K562 (cell line): ENCODE data around the gene POMGNT1. TPM values are rescaled to one million over a fixed set of nuclear protein-coding genes. Genes with fewer than 3 reads are reported as not detected.

ENCODE experiments used
- ARID2 ChIP-seq: fragments of 450-650 bp; IDR thresholded peaks from 2 replicates; pipeline ENCODE4 v1.6.1; 2017; ENCODE audit warnings: antibody characterized with exemption, mild to moderate bottlenecking
- ELF1 ChIP-seq: fragments of 200-800 bp; sonication (Bioruptor generic); IDR thresholded peaks from 2 replicates; pipeline ENCODE4 v1.6.1; 2016; ENCODE audit warnings: missing genetic modification characterization, missing compliant biosample characterization
- GABPB1 ChIP-seq: sonication (generic); formaldehyde crosslinking; IDR thresholded peaks from 2 replicates; pipeline ENCODE4 v1.8.0; 2022; ENCODE audit warnings: mild to moderate bottlenecking, missing genetic modification reagents
- HLTF ChIP-seq: fragments of 450-650 bp; IDR thresholded peaks from 2 replicates; pipeline ENCODE4 v1.6.1; 2016
- JUN ChIP-seq, 2 experiments: sonication (generic) in 1 of 2; formaldehyde crosslinking in 1 of 2; IDR thresholded peaks; 2 replicates each; pipeline versions ENCODE4 v1.6.1 to v1.8.0; 2012 to 2022; ENCODE audit warnings: borderline replicate concordance in 2 of 2, mild to moderate bottlenecking in 2 of 2, improper control_type of control experiment in 1 of 2, low read depth in 1 of 2, low read length in 1 of 2, missing genetic modification reagents in 1 of 2
- KAT7 ChIP-seq: sonication (generic); formaldehyde crosslinking; IDR thresholded peaks from 2 replicates; pipeline ENCODE4 v1.8.0; 2022; ENCODE audit warnings: missing genetic modification reagents, mild to moderate bottlenecking, borderline replicate concordance
- MYBL2 ChIP-seq, 2 experiments: fragments of 450-650 bp in 1 of 2; sonication (generic) in 1 of 2; formaldehyde crosslinking in 1 of 2; IDR thresholded peaks; 2 replicates each; pipeline versions ENCODE4 v1.6.1 to v1.8.1; 2017 to 2022; ENCODE audit warnings: borderline replicate concordance in 1 of 2, inconsistent platforms in 1 of 2, low read depth in 1 of 2, mild to moderate bottlenecking in 1 of 2, missing genetic modification reagents in 1 of 2, moderate library complexity in 1 of 2
- PRMT5 ChIP-seq: sonication (generic); formaldehyde crosslinking; IDR thresholded peaks from 2 replicates; pipeline ENCODE4 v1.5.0; 2020; ENCODE audit warnings: missing genetic modification reagents
- RBM22 ChIP-seq: fragments of 200-400 bp; formaldehyde crosslinking; IDR thresholded peaks from 2 replicates; pipeline ENCODE4 v1.6.1; 2018; ENCODE audit warnings: low read length, low read depth; ENCODE audit not compliant: poor library complexity, severe bottlenecking
- SMARCC2 ChIP-seq: fragments of 450-650 bp; IDR thresholded peaks from 2 replicates; pipeline ENCODE4 v1.6.1; 2017; ENCODE audit warnings: antibody characterized with exemption, moderate library complexity, mild to moderate bottlenecking, low read depth
- SMC3 ChIP-seq: conservative IDR thresholded peaks from 2 replicates; pipeline ENCODE4 v1.6.1; 2011; ENCODE audit warnings: low read depth, low read length, improper control_type of control experiment; ENCODE audit not compliant: insufficient read depth
- TAF9B ChIP-seq: fragments of 450-650 bp; IDR thresholded peaks from 2 replicates; pipeline ENCODE4 v1.6.1; 2018; ENCODE audit warnings: mild to moderate bottlenecking; ENCODE audit not compliant: partially characterized antibody
- ZNF133 ChIP-seq: fragments of 250-450 bp; sonication (Bioruptor Pico); IDR thresholded peaks from 2 replicates; pipeline ENCODE4 v1.4.0; 2020; ENCODE audit warnings: mild to moderate bottlenecking
- ZNF324 ChIP-seq: fragments of 250-450 bp; sonication (Bioruptor Pico); IDR thresholded peaks from 2 replicates; pipeline ENCODE4 v1.4.0; 2020; ENCODE audit warnings: mild to moderate bottlenecking
- ZNF551 ChIP-seq: fragments of 250-450 bp; sonication (Bioruptor Pico); IDR thresholded peaks from 2 replicates; pipeline ENCODE4 v1.5.0; 2021; ENCODE audit warnings: mild to moderate bottlenecking, moderate library complexity
- ZNF699 ChIP-seq: fragments of 250-450 bp; sonication (Bioruptor Pico); IDR thresholded peaks from 2 replicates; pipeline ENCODE4 v1.8.0; 2021; ENCODE audit warnings: mild to moderate bottlenecking, moderate library complexity; ENCODE audit not compliant: insufficient replicate concordance
- ZNF830 ChIP-seq: fragments of 250-450 bp; sonication (Bioruptor Pico); IDR thresholded peaks from 2 replicates; pipeline ENCODE4 v1.5.0; 2021; ENCODE audit warnings: mild to moderate bottlenecking
- polyA plus RNA-seq, 8 experiments: library from polyadenylated mRNA; depleted of rRNA in 4 of 8; stranded (reverse) in 5 of 8; unstranded in 3 of 8; fragments of >200 nt; fragmentation: Nextera tagmentation in 2 of 8; fragmentation: Illumina TruSeq in 1 of 8; extraction: Ambion mirVana in 2 of 8; extraction: Trizol in 1 of 8; gene quantifications; 2 replicates each; pipeline versions ENCODE4 v1.2.1 to v1.2.3, GENCODE V29; 2011 to 2014; ENCODE audit warnings: inconsistent platforms in 1 of 8, missing spikeins in 1 of 8
- total RNA-seq, 7 experiments: library from RNA; depleted of rRNA in 6 of 7; stranded (reverse); fragments of >200 nt in 6 of 7; fragmentation: Illumina TruSeq in 2 of 7; extraction: Trizol in 2 of 7; gene quantifications; 2 replicates each; pipeline versions ENCODE4 v1.2.1 to v1.2.3, GENCODE V29; 2011 to 2021; ENCODE audit warnings: low replicate concordance in 1 of 7
- TF ChIP-seq, protein P1 (sequence below): sonication (generic); formaldehyde crosslinking; IDR thresholded peaks from 2 replicates; pipeline ENCODE4 v1.9.0; 2022; ENCODE audit warnings: mild to moderate bottlenecking, missing genetic modification reagents
- TF ChIP-seq, protein P2 (sequence below): fragments of 450-650 bp; IDR thresholded peaks from 2 replicates; pipeline ENCODE4 v1.6.1; 2018; ENCODE audit warnings: mild to moderate bottlenecking, low read depth; ENCODE audit not compliant: partially characterized antibody
- TF ChIP-seq, protein P3 (sequence below): fragments of 250-450 bp; sonication (Bioruptor Pico); IDR thresholded peaks from 2 replicates; pipeline ENCODE4 v1.9.0; 2021; ENCODE audit warnings: mild to moderate bottlenecking, inconsistent platforms
- TF ChIP-seq, protein P4 (sequence below): fragments of 200-400 bp; formaldehyde crosslinking; IDR thresholded peaks from 2 replicates; pipeline ENCODE4 v1.6.1; 2017; ENCODE audit warnings: mild to moderate bottlenecking, low read depth, low read length, moderate library complexity

The POMGNT1 gene
- total and polyA plus RNA-seq, 9 of the 15 experiments (the other 6 are each of a cell fraction or from before 2014, with no cell fraction given) = 14.1 to 58.9 (median 37.8) TPM

DNA sequence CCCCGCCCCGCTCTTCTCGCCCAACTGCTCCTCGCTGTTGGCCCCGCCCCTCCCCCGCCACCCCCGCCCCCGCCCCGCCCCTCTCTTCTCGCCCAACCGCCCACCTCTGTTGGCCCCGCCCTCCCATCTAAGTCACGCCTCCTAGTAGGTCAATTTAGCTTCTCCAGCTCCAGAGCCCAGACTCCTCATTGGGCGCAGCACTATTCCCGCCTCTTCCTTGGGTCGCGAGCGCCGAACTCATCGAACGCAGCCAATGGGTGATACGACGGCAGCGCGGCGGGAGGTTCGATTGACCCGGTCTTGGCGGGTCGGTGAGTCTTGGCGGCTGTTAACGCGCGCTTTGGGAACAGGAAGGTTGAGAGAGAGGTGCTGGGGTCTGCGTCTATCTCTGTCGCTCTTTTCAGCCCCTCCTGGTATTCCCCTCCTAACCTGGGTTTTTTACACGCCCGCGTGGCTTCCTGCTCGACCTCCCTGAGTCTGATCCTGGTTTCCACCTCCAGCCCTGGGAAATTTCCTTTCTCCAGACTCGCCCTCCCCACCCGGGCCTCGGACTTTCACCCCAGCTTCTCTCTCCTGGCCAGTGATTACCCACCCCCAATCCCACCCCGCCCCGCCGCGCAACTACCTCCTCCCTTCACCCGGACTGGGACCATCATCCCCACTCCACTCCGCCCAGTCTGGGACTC lies 49.3 kb upstream of the POMGNT1 start, which contains the start of gene RAD54L (continued):
- TF ChIP-seq ELF1 (tag) (peak; percentile 60; the same call in 1 of the 2 replicates), JUN (IDR thresholded peaks at IDR 0.05; ENCODE audit: borderline replicate concordance, low read depth, low read length) (peak; percentile 45; the same call in 1 of the 2 replicates), JUN (CRISPR knock-in tag; IDR thresholded peaks at IDR 0.05; ENCODE audit: borderline replicate concordance) (no peak), ZNF551 (CRISPR knock-in tag) (no peak), KAT7 (CRISPR knock-in tag) (peak; percentile 31; the same call in 1 of the 2 replicates), GABPB1 (CRISPR knock-in tag) (peak; percentile 91), RBM22 (no peak), HLTF (no peak), MYBL2 (IDR thresholded peaks at IDR 0.05; ENCODE audit: low read depth) (peak; percentile 86), MYBL2 (CRISPR knock-in tag; IDR thresholded peaks at IDR 0.05; ENCODE audit: borderline replicate concordance) (no peak), ZNF133 (CRISPR knock-in tag) (no peak), SMARCC2 (no peak), ZNF324 (CRISPR knock-in tag) (no peak), TAF9B (peak; percentile 69), ZNF830 (CRISPR knock-in tag) (no peak), SMC3 (no peak), ARID2 (no peak), PRMT5 (CRISPR knock-in tag) (no peak), ZNF699 (CRISPR knock-in tag) (no peak)
- TF ChIP-seq, protein P1, sequence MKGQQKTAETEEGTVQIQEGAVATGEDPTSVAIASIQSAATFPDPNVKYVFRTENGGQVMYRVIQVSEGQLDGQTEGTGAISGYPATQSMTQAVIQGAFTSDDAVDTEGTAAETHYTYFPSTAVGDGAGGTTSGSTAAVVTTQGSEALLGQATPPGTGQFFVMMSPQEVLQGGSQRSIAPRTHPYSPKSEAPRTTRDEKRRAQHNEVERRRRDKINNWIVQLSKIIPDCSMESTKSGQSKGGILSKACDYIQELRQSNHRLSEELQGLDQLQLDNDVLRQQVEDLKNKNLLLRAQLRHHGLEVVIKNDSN (CRISPR knock-in tag) = no peak
- TF ChIP-seq, protein P2, sequence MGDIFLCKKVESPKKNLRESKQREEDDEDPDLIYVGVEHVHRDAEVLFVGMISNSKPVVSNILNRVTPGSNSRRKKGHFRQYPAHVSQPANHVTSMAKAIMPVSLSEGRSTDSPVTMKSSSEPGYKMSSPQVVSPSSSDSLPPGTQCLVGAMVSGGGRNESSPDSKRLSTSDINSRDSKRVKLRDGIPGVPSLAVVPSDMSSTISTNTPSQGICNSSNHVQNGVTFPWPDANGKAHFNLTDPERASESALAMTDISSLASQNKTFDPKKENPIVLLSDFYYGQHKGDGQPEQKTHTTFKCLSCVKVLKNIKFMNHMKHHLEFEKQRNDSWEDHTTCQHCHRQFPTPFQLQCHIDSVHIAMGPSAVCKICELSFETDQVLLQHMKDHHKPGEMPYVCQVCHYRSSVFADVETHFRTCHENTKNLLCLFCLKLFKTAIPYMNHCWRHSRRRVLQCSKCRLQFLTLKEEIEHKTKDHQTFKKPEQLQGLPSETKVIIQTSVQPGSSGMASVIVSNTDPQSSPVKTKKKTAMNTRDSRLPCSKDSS = no peak
- TF ChIP-seq, protein P3, sequence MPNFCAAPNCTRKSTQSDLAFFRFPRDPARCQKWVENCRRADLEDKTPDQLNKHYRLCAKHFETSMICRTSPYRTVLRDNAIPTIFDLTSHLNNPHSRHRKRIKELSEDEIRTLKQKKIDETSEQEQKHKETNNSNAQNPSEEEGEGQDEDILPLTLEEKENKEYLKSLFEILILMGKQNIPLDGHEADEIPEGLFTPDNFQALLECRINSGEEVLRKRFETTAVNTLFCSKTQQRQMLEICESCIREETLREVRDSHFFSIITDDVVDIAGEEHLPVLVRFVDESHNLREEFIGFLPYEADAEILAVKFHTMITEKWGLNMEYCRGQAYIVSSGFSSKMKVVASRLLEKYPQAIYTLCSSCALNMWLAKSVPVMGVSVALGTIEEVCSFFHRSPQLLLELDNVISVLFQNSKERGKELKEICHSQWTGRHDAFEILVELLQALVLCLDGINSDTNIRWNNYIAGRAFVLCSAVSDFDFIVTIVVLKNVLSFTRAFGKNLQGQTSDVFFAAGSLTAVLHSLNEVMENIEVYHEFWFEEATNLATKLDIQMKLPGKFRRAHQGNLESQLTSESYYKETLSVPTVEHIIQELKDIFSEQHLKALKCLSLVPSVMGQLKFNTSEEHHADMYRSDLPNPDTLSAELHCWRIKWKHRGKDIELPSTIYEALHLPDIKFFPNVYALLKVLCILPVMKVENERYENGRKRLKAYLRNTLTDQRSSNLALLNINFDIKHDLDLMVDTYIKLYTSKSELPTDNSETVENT (CRISPR knock-in tag) = peak; percentile 93
- TF ChIP-seq, protein P4, sequence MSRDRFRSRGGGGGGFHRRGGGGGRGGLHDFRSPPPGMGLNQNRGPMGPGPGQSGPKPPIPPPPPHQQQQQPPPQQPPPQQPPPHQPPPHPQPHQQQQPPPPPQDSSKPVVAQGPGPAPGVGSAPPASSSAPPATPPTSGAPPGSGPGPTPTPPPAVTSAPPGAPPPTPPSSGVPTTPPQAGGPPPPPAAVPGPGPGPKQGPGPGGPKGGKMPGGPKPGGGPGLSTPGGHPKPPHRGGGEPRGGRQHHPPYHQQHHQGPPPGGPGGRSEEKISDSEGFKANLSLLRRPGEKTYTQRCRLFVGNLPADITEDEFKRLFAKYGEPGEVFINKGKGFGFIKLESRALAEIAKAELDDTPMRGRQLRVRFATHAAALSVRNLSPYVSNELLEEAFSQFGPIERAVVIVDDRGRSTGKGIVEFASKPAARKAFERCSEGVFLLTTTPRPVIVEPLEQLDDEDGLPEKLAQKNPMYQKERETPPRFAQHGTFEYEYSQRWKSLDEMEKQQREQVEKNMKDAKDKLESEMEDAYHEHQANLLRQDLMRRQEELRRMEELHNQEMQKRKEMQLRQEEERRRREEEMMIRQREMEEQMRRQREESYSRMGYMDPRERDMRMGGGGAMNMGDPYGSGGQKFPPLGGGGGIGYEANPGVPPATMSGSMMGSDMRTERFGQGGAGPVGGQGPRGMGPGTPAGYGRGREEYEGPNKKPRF = no peak
